Hepatocyte (in vitro differentiated cells): ENCODE measurements around the gene FTCD. TPM values are rescaled to one million over a fixed set of nuclear protein-coding genes. Genes with fewer than 3 reads are reported as not detected.

ENCODE experiments used
- DNase-seq: peaks from one replicate; pipeline ENCODE4 v3.0.0-alpha.2; 2016; ENCODE audit warnings: low spot score
- H2AFZ ChIP-seq: fragments of 200-600 bp; sonication (generic); 2 replicates; pipeline ENCODE4 v1.6.0; 2016; ENCODE audit warnings: antibody characterized with exemption, mild to moderate bottlenecking
- H3K27ac ChIP-seq: fragments of 200-600 bp; sonication (generic); 2 replicates; pipeline ENCODE4 v1.5.1; 2016; ENCODE audit warnings: mild to moderate bottlenecking
- H3K27me3 ChIP-seq: fragments of 200-600 bp; sonication (generic); 2 replicates; pipeline ENCODE4 v1.6.1; 2016
- H3K36me3 ChIP-seq: fragments of 200-600 bp; sonication (generic); replicated peaks from 2 replicates; pipeline ENCODE4 v1.5.1; 2016; ENCODE audit warnings: low read depth; ENCODE audit not compliant: insufficient read depth
- H3K4me1 ChIP-seq: fragments of 200-600 bp; sonication (generic); 2 replicates; pipeline ENCODE4 v1.5.1; 2016; ENCODE audit warnings: mild to moderate bottlenecking, moderate library complexity; ENCODE audit not compliant: insufficient read depth
- H3K4me2 ChIP-seq: fragments of 200-600 bp; sonication (generic); 2 replicates; pipeline ENCODE4 v1.6.0; 2016
- H3K4me3 ChIP-seq: fragments of 200-600 bp; sonication (generic); 2 replicates; pipeline ENCODE4 v1.5.1; 2016; ENCODE audit warnings: mild to moderate bottlenecking
- H3K79me2 ChIP-seq: fragments of 200-600 bp; sonication (generic); 2 replicates; pipeline ENCODE4 v1.6.0; 2017; ENCODE audit warnings: mild to moderate bottlenecking
- H3K9me2 ChIP-seq: fragments of 200-600 bp; sonication (generic); replicated peaks from 2 replicates; pipeline ENCODE4 v1.6.0; 2017; ENCODE audit warnings: mild to moderate bottlenecking; ENCODE audit not compliant: insufficient read depth
- H3K9me3 ChIP-seq: fragments of 200-600 bp; sonication (generic); 2 replicates; pipeline ENCODE4 v1.5.1; 2016; ENCODE audit warnings: low read depth, mild to moderate bottlenecking
- H4K20me1 ChIP-seq: fragments of 200-600 bp; sonication (generic); 2 replicates; pipeline ENCODE4 v1.6.0; 2016; ENCODE audit warnings: mild to moderate bottlenecking; ENCODE audit not compliant: insufficient read depth, poor library complexity, severe bottlenecking
- CTCF ChIP-seq: fragments of 200-600 bp; sonication (generic); IDR thresholded peaks from 2 replicates; pipeline ENCODE4 v1.5.1; 2016; ENCODE audit warnings: antibody characterized with exemption, mild to moderate bottlenecking; ENCODE audit not compliant: poor library complexity
- EZH2 ChIP-seq: fragments of 200-600 bp; sonication (generic); IDR thresholded peaks from 2 replicates; pipeline ENCODE4 v1.6.1; 2016; ENCODE audit warnings: antibody characterized with exemption, mild to moderate bottlenecking, borderline replicate concordance
- EZH2phosphoT487 ChIP-seq: fragments of 200-600 bp; sonication (generic); IDR thresholded peaks from one replicate; pipeline ENCODE4 v1.6.1; 2018; ENCODE audit warnings: antibody characterized with exemption, mild to moderate bottlenecking, low read depth, moderate library complexity; ENCODE audit not compliant: unreplicated experiment, severe bottlenecking
- WGBS: methylation state at CpG from one replicate; pipeline ENCODE4 v1.1.6; 2016; ENCODE audit warnings: low lambda C conversion rate; ENCODE audit errors: missing lambda C conversion rate; 5-methylcytosine and 5-hydroxymethylcytosine counted together
- polyA plus RNA-seq: library from polyadenylated mRNA; unstranded; fragments of >200 nt; fragmentation: Nextera tagmentation; extraction: Ambion mirVana; gene quantifications from 2 replicates; pipeline ENCODE4 v1.2.1, GENCODE V29; 2016
- total RNA-seq: library from RNA; depleted of rRNA; stranded (reverse); fragments of >200 nt; gene quantifications from 2 replicates; pipeline ENCODE4 v1.2.3, GENCODE V29; 2014

The FTCD gene
- total and polyA plus RNA-seq, 2 experiments from 2014 or later: 27.5 to 76.8 TPM

GRCh38 chr21:46119144-46119636, 36.2 kb downstream of the FTCD start:
- no peaks in the 10 kb centered on the region for H3K9me2 ChIP-seq
- TF ChIP-seq EZH2 (no peak), CTCF (no peak), EZH2phosphoT487 (no peak)
- DNase-seq: no peak
- no peaks in the 10 kb centered on the region for H3K27me3 ChIP-seq
- no peak overlapping the region for H3K4me3 ChIP-seq
- WGBS: 97% methylated on average over 12 of the region's 12 CpGs
- no peak overlapping the region for H3K27ac ChIP-seq
- H3K4me2 ChIP-seq: no peak overlapping the region
- no peaks in the 10 kb centered on the region for H3K36me3 ChIP-seq
- no peaks in the 10 kb centered on the region for H3K4me1 ChIP-seq
- no peak overlapping the region for H2AFZ ChIP-seq
- H3K79me2 ChIP-seq: no peaks in the 10 kb centered on the region
- no peaks in the 10 kb centered on the region for H3K9me3 ChIP-seq
- H4K20me1 ChIP-seq: no peaks in the 10 kb centered on the region

- no peaks in the 10 kb centered on the region for H3K9me3 ChIP-seq
- WGBS: 97% methylated on average over 26 of the region's 27 CpGs
- DNase-seq: no peak
- no peak overlapping the region for H3K4me2 ChIP-seq
- no peaks in the 10 kb centered on the region for H3K9me2 ChIP-seq
- H4K20me1 ChIP-seq: no peaks in the 10 kb centered on the region
- H3K4me1 ChIP-seq: no peaks in the 10 kb centered on the region
- no peaks in the 10 kb centered on the region for H3K36me3 ChIP-seq
- no peak overlapping the region for H3K27ac ChIP-seq
- no peak overlapping the region for H2AFZ ChIP-seq
- no peak overlapping the region for H3K4me3 ChIP-seq
- no peaks in the 10 kb centered on the region for H3K79me2 ChIP-seq
- H3K27me3 ChIP-seq: no peaks in the 10 kb centered on the region
- TF ChIP-seq EZH2phosphoT487: no peak
- no peak for TF ChIP-seq CTCF
- no peak for TF ChIP-seq EZH2
These were observed 36.8 kb downstream of the FTCD start for GRCh38 chr21:46118316-46119143.

GRCh38 chr21:46117586-46118315, 37.6 kb downstream of the FTCD start:
- no peak for DNase-seq
- H3K27me3 ChIP-seq: no peaks in the 10 kb centered on the region
- no peaks in the 10 kb centered on the region for H3K36me3 ChIP-seq
- H4K20me1 ChIP-seq: no peaks in the 10 kb centered on the region
- WGBS: 96% methylated on average over 22 of the region's 29 CpGs
- H3K27ac ChIP-seq: no peak overlapping the region
- no peaks in the 10 kb centered on the region for H3K9me2 ChIP-seq
- H3K9me3 ChIP-seq: no peaks in the 10 kb centered on the region
- no peak for TF ChIP-seq CTCF
- TF ChIP-seq EZH2phosphoT487: no peak
- TF ChIP-seq EZH2: no peak
- H3K4me3 ChIP-seq: no peak overlapping the region
- no peaks in the 10 kb centered on the region for H3K4me1 ChIP-seq
- H3K79me2 ChIP-seq: peaks cover 6% of the 10 kb centered on the region
- H2AFZ ChIP-seq: no peak overlapping the region
- H3K4me2 ChIP-seq: no peak overlapping the region
